Brain pericyte (primary cell): ENCODE measurements around the gene MBNL1.

ENCODE experiments used
- DNase-seq: peaks from one replicate; pipeline ENCODE4 v3.0.0-alpha.2; 2012; ENCODE audit warnings: low read depth, low spot score

MBNL1 gene

DNA sequence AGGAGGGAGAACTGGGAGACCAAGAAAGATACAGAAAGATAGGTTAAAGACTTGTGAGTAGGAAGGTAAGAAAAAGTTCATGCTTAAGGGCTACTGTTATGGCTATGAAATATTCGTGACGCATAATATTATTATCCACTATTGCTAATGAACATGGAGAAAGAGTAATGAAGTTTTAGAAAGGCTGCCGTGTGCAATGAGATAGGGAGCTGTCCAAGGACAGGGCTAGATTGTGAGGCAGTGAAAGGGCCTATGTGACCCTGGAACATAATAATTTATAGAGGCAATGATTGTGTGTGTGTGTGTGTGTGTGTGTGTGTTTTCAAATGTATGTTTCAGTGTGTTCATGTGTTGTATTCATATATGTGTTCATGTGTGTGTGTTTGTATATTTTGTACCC lies 27.7 kb downstream of the MBNL1 start:
- no peak for DNase-seq

DNA sequence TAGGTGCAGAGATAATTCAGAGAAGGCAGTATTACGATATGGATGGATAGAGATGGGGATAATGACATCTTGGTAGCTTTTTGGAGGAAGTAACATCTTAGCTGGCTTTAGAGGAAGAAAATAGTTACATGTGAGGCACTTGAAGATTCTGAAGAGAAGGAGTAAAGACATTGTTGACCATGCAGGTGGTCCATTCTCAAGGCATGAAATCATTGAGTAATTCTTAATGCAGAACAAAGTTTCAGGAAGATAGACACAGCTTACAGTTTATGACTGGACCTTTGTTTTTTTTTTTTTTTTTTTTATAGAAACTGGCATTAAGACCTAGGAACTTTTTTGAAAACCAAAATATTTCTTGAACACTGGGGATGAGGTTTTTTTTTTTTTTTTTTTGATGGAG lies 28.2 kb downstream of the MBNL1 start:
- no peak for DNase-seq

DNA sequence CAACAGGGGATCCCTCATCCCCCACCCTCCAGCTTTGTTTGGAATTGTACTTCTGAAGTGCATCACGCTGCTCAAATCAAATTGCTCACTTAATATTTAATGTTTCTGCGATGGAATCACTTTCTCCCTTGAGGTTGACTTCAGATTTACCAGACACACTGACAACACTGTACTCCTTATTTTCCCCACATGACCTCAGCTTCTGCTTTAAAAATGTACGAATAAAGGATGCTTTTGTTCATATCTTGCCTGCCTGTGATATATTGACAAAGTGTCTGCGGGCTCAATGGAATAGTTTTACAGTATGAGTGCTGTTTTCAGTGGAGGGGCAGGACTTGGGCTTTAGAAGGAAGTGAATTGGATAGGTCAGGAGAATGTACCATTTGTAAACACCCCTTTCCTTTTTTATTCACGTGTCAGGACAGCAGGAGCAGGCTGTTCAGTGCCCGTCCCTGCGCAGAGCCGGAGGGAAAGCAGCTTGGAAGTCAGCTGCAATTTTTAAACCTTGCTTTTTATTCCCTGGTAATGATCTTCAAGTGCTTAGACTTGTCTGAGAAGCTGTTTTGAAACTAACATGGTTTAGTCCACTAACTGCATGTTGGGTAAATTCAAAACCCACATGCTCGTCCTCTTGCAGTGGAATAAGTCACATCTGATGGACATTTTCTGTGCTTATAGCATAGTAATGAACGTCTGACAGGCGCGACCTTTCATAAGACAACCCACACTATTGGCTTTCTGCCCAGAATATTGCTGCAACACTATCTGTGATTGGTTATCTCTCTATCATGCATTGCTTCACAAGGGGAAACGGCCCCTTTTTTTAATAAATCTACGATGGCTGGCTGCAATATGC lies 29.9 kb downstream of the MBNL1 start:
- peak; percentile 83 for DNase-seq

DNA sequence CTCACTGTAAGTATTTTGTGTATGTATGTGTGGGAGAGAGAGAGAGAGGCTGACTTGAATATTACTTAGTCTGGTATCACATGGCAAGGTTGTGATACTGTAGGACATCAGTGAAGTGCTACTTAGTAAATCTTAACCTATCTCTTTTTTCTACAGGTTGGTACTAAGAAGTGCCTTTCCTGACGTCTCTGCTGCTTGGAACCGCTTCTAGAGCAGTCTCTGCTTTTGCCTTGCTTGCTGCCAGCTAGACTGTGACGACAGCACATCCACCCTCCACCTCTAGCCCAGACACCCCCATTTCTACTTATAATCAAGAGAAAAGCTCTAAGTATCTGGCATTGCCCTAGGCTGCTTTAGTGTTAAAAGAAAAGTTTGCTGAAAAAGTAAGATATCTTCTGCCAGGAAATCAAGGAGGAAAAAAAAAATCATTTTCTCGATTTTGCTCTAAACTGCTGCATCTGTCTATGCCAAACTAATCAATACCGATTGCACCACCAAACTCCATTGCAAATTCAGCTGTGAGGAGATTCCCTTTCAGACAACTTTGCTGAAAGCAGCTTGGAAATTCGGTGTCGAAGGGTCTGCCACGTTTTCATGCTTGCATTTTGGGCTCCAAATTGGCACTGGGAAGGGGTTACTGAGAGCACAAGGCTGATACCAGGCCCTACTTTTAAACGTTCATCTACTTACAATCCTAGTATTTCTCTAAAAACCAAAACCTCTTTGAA lies 30.7 kb downstream of the MBNL1 start:
- DNase-seq = no peak

DNA sequence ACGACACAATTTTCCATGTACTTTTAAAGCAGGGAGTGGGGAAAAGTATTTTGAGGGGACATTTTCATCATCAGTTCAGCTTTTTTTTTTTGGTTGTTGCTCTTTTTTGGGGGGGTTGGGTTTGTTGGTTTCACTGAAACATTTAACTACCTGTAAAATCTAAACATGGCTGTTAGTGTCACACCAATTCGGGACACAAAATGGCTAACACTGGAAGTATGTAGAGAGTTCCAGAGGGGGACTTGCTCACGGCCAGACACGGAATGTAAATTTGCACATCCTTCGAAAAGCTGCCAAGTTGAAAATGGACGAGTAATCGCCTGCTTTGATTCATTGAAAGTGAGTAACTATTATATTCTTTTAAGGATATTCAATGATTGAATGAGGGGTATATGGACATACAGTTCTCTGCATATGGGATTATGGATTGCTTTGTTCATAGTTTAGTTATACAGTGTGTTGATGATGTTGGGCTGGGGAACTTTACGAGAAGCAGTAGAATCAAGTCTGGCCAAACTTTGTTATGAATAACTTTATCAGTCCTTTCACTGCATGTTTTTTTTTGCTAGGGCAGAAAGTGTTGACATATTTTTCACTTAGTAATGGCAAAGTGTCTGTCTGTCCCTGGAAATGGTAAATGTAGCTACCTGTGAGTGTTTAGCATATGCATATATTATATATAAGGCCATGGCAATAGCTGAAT lies 31.5 kb downstream of the MBNL1 start:
- DNase-seq = no peak

DNA sequence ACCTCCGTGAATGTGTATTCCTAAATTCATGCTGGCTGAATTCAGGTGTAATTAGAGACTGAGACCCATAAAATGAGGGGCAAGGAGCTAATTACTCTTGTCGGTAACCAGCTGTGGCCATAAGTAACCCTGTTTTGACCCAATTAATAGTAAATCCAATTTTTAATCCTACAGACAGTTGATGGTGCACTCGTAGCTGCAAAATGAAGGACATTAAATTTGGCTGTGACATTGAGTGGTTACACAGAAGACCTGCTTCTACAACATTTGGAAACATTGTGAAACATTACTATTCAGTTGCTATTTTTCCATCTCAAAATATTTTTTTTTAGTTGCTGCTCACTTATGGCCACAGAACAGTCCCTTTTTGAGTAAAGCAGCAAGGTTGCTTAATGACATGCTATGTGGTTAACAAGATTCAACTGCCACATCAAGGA lies 33.0 kb downstream of the MBNL1 start:
- DNase-seq = no peak

DNA sequence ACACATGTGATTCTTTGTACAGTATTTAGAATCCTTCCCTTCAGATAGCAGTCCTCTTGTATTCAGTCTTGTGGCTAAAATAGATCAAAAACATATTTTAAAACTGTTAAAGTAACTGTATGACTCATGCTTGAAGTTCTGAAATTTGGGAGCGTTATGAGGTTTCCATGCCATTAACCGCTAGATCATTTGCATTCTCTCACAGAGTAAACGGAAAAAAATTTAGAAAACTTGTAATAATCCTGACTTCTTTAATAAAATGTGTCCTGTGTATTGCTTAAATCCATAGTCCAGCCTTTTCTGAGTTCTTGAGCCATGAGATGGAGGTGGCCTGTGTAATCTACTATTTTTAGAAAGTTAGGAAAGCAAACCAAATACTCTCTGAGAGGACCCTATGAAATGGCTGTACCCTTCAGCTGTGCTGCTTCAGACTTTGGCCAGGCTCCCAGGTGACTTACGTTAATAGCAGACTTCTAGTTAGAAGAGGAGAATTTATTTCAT lies 33.8 kb downstream of the MBNL1 start:
- DNase-seq = no peak

DNA sequence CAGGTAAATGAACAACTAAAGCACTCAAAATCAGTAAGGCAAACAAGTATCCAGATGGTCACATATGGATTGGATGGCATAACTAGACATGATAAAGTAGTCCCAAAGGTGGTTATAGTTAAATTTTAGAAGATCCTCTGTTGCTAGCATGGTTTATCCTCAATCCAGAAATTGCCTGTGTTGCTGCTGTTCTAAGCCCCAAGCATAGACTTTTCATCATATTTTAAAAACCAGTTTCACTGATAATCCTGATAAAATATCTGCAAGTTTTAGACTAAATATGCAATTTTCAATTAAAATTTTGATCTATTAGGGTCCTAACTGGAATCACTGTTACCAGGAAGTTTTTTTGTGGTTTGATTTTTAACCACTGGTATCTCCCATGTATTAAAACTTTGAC lies 35.4 kb downstream of the MBNL1 start:
- no peak for DNase-seq

DNA sequence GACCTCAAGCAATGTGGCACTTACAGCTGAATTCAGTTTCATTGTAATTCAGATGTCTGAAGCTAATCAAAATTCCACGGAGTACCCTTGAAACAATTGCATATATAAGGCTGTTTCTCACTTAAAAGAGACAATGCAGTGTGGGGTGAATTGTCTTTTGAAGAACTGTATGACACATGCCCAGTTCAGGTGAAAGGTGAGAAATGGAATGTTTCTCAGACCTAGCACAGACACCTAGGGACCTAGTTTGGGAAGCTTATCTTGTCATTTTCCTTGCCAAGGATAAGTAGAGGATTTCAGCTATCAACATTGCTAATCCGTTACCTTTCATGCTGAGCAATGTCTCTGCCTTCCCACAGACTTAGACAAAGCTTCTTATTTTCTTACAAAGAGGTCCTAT lies 36.3 kb downstream of the MBNL1 start:
- no peak for DNase-seq

DNA sequence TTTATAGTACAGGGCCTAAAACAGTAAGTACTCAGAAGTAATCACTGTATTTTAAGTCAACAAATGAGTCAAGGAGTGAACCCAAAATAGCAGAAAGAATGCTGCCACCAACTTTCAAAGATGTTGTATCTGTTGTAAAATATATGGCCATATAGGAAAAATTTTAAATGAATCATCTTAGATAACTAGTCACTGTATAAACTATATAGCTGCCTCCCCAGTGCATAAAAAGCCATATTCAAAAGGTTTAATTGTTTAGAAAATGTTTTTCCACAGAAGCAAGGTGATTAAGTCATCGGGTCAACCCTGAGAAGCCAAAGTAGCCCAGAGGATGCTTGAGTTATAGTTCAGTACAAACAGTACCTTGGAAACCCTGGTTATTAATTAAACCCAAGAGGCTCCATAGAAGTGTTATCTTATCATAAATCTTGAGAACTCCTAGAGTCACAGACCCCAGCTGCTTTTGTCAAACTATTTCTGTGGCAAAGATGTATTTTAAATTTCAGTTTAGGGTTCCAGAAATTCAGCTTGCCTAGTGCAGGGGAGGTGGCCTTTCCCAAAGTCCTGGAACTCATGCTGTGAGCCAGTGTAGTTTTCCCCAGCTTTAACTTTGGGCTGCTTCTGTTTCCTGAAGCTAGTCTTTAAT lies 39.2 kb downstream of the MBNL1 start:
- DNase-seq = no peak

DNA sequence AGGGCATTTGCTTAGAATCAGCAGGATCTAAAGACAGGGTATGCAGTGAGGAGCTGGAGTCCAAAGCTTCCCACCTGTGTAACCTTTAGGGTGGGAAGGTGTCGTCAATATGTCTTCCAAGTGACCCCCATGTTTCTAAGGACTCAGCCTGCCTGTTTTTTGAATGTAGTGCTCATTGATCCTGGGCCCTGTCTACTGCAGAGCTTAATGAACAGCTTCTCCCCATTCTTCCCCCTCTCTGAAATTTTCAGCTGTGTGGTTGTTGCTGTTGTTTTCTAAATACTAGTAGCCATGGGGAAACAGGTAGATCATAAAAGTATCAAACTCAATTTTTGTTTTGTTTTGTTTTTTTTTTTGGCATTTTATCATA lies 39.7 kb downstream of the MBNL1 start:
- DNase-seq = no peak

DNA sequence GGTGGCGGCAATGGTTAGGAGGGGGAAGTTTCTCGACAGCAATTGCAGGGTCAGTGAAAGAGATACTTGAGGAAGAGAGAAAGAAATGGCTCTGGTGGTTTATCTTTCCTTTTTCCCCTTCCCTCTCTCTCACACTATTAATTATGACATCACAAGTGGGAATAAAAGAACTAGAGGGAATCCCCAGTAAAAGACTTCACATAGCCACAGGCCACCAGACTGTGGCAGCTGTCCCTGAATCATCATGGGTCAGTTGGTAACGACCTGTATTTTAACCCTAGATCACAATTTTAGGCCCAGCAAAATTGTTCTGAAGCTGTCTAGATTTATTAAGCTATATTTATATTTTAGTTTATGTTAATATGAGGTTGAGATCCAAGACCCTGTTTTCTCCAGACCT lies 40.3 kb downstream of the MBNL1 start:
- no peak for DNase-seq

DNA sequence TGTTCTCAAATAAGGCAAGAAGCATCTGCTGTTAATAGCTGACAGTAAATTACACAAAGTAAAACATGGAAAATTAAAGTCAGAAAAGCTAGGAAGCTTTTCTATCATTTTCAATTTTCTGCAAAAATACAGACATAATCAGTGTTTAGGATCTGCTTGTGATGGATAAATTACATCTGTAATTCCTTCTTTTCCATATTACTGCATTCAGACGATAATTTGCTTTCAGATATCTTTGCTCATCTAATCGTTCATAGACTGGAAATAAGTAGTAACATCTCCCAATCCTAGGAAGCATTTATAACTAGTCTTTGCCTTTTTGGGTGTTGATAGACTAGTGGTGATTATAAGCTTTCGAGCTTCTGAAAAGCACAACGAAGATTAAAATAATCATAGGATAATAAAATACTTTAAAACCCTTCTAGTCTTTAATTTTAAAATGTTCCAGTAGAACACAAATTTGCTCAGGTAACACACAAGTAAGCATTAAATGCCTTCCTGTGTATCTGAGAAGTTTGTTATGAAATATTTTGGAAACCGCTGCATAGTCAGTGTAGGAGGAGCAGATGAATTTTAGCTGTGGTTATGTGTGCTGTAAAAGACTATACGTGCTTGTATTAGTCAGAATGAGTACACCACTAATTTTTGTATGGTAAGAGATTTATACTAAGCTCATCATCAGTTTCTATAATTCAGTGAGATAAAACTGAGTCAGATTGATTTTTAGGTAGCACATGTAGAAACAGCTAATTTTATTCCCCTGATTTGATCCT lies 41.0 kb downstream of the MBNL1 start:
- no peak for DNase-seq

DNA sequence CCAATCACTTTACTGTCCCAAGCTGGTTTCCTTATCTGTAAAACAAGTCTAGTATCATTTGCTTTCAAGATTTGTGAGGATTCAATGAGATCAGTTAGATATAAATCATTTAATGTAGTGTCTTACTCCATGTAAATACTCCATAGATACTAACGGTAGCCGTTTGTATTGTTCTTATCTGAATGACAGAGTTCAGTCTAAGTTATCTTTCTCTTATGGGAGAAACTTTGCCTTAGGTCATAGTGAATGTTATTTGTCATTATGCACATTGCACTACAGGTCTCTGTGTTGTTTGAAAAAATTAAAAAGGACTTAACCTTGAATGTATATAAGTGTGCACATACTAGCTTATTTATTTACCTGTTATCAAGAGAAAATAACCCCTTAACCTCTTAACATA lies 44.7 kb downstream of the MBNL1 start:
- DNase-seq = no peak

DNA sequence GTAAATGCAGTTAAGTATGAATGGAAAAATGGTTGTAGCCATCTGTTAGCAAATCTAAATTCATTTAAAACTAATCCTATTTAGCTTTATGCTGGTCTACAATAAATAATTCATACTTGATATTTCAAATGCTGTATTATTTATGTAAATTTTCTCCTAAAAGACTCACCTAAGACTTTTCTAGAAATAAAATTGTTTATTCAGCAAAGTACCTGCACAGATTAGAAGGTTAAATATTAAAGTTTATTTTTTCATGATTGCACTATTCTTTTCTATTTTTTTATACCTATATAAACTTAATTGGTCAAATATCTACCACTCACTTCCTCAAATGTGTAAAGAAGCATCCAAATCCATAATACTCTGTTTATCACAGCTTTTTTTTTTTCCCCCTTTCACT lies 45.2 kb downstream of the MBNL1 start:
- DNase-seq = no peak

DNA sequence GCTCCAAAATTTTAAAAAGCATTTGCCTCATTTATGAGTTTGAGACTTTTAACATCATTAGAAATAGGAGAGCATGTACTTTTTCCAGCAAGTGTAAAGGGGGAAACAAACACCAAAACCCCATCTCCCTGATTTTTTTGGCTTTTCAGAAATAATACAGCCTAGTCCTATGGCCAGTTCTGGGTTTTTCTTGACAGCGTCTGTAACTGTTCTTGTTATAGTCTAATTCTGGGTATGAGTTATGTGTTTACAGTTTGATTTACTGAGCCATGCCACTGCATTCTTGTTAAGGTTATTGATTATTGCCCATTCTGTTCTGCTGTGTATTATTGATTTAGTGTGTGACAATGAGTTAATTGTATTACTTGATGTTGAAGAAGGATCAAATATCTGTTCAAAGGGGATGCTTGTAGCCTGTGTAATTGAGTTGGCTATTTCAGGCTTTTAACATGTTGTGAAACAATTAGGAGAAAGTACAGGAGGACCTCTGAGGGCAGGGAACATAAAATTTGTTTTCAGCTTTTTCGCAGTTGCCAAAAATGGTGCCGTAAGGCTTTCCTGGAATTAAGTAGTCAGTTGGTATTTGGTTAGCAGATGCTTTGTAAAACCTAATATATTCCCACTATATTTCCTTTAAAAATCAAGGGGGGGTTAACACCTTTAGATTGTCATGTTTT lies 46.1 kb downstream of the MBNL1 start:
- DNase-seq = no peak

DNA sequence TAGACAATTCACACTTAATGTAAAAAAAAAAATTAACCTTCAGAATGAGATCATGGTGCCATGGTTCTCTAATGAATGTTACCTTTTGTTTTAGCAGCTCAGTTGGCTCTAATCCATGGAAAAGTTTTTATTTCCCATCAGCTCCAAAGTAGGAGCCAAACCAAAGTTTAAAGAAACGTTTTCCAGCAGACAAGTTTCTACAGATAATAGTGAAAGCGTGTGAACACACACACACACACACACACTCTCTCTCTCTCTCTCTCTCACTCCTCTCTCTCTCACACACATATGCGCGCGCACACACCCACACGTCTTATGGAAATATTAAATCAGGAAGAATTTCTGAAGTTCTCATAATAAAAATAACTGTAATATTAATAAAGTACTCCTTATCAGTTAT lies 46.9 kb downstream of the MBNL1 start:
- DNase-seq = no peak

DNA sequence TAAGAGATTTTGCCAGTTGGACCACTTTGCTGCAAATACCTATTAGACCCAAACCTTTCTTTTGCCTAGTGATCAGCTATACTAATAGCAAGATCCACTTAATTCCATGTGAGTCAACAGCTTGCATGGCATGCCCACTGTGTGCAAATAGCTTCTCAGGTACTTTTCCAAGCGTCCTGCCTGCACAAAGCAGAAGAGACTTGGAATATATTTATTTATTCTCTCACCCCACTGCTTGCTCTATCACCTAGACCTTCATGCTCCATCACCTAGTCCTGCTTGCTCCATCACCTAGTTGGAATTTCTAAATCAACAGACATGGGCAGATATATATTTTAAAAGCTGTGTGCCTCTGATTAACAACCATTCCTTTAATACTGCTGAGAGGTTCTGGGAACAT lies 47.6 kb downstream of the MBNL1 start:
- DNase-seq = no peak

DNA sequence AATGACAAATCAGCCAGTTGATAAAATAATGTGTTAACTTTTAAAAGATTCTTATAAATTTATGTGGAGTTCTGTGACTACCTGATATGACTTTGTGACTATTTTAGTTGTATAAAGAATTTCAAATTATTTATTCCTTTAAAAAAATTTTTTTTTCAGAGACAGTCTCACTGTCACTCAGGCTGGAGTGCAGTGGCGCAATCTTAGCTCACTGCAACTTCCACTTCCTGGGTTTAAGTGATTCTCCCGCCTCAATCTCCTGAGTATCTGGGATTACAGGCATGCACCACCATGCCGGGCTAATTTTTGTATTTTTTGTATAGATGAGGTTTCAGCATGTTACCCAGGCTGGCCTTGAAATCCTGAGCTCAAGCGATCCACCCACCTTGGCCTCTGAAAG lies 48.5 kb downstream of the MBNL1 start:
- no peak for DNase-seq

DNA sequence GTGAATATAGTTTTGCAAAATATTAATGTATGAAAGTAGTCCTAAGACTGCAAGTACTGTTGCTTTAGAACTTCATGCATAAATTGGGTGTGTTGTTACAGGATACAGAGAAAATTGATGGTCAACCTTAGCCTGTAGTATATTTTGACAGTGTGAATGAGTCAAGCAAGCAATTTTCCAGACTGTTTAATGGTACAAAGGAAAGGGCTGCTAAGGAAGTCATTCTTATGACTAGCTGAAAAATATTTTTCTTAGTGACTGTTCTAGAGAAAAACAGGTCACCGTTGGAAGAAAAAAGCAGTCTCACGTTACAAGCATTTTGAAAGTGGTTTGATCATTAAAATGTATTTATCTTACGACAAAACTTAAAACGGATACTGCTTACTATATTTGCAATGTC lies 49.2 kb downstream of the MBNL1 start:
- DNase-seq = no peak

DNA sequence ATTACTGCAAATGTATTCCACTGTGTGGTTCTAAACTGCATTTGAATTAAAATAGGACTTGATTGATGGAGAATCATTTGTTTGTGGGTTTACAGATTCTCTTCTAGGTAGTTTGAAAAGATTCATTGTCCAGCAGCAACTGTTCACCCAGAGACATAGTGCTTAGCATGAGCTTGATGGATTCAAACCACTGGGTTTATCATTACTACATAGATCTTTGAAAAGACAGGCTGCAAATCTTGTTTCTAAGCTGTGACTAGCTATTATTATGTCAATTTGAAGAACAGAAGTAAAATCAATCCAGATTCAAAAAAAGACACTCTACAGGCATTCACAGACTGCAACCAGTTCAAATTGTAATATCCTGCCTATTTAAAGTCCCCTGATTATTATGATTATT lies 49.8 kb downstream of the MBNL1 start:
- no peak for DNase-seq
